Activated CD8-positive, alpha-beta T cell treated with anti-CD3 and anti-CD28 coated beads, Interleukin-2, amount 10 ng/mL, durations not matched to agents 7 days and 5 days (primary cell): ENCODE data around the gene EML1. TPM values are rescaled to one million over a fixed set of nuclear protein-coding genes. Genes with fewer than 3 reads are reported as not detected.
A peak's percentile ranks its signal among the peaks of the same experiment; 100 is the strongest.

Experiments
- ATAC-seq: fragments of 150-1000 bp; cut with Tn5 transposase; one replicate; pipeline ENCODE4 v1.10.0; 2021; ENCODE audit warnings: moderate library complexity
- CTCF ChIA-PET: fragments of 350-600 bp; sonication (Branson Sonifier 250); formaldehyde crosslinking; loops from one replicate; lab custom pipeline; 2021; ENCODE audit warnings: antibody characterized with exemption; lab: Charles Lee
- POLR2A ChIA-PET: fragments of 350-600 bp; sonication (Branson Sonifier 250); formaldehyde crosslinking; loops from one replicate; lab custom pipeline; 2021; ENCODE audit warnings: antibody characterized with exemption; lab: Charles Lee
- DNase-seq: peaks from one replicate; pipeline ENCODE4 v3.0.0-alpha.2; 2020
- H3K27ac Mint-ChIP-seq: one replicate; pipeline ENCODE4 v1.8.0; 2021; ENCODE audit warnings: mild to moderate bottlenecking, mixed read lengths
- H3K27me3 Mint-ChIP-seq: one replicate; pipeline ENCODE4 v1.8.0; 2021; ENCODE audit warnings: low read depth, mixed read lengths
- H3K36me3 Mint-ChIP-seq: one replicate; pipeline ENCODE4 v1.8.0; 2021; ENCODE audit warnings: low read depth, mixed read lengths
- H3K4me1 Mint-ChIP-seq: one replicate; pipeline ENCODE4 v1.8.0; 2021; ENCODE audit warnings: low read depth, mixed read lengths
- H3K4me3 Mint-ChIP-seq: one replicate; pipeline ENCODE4 v1.8.0; 2021; ENCODE audit warnings: mild to moderate bottlenecking, mixed read lengths
- H3K9me3 Mint-ChIP-seq: one replicate; pipeline ENCODE4 v1.8.0; 2022; ENCODE audit warnings: mixed read lengths; ENCODE audit not compliant: insufficient read depth
- total RNA-seq, 2 experiments: library from RNA; stranded (reverse); gene quantifications; one replicate each; pipeline ENCODE4 v1.2.3, GENCODE V29; 2021

Gene EML1
- total RNA-seq, 2 experiments from 2014 or later: not detected

DNA sequence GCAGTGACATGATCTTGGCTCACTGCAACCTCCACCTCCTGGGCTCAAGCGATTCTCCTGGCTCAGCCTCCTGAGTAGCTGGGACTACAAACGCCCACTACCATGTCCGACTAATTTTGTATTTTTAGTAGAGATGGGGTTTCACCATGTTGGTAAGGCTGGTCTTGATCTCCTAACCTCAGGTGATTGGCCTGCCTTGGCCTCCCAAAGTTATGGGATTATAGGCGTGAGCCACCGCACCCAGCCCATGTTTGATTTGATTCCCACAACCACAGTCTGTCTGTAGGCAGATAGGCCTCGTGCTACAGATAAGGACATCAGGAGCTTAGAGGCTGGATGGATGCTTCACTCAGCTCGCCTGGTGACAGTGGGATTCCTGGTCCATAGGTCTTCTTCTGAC is 23.0 kb downstream of the EML1 start:
- peaks cover 8% of the 10 kb centered on the region for H3K4me1 Mint-ChIP-seq
- DNase-seq (no peak), ATAC-seq (no peak)
- H3K36me3 Mint-ChIP-seq: no peaks in the 10 kb centered on the region
- peaks cover 30% of the 10 kb centered on the region for H3K27me3 Mint-ChIP-seq
- no peak overlapping the region for H3K4me3 Mint-ChIP-seq
- H3K9me3 Mint-ChIP-seq: no peaks in the 10 kb centered on the region
- ChIA-PET POLR2A (no interaction called here), CTCF (no interaction called here)
- no peak overlapping the region for H3K27ac Mint-ChIP-seq

- Mint-ChIP-seq H3K9me3 (no peaks in the 10 kb centered on the region), H3K27ac (no peak overlapping the region), H3K27me3 (peaks cover 34% of the 10 kb centered on the region), H3K36me3 (no peaks in the 10 kb centered on the region), H3K4me1 (peaks cover 11% of the 10 kb centered on the region), H3K4me3 (no peak overlapping the region)
- DNase-seq (no peak), ATAC-seq (no peak)
- ChIA-PET POLR2A (no interaction called here), CTCF (no interaction called here)
Measured at GRCh38 chr14:99816642-99817041, 23.4 kb downstream of the EML1 start.

GRCh38 chr14:99817331-99817730 is 24.1 kb downstream of the EML1 start:
- no peak overlapping the region for H3K4me3 Mint-ChIP-seq
- no peaks in the 10 kb centered on the region for H3K36me3 Mint-ChIP-seq
- peaks cover 38% of the 10 kb centered on the region for H3K27me3 Mint-ChIP-seq
- H3K9me3 Mint-ChIP-seq: no peaks in the 10 kb centered on the region
- DNase-seq (no peak), ATAC-seq (no peak)
- ChIA-PET POLR2A (no interaction called here), CTCF (no interaction called here)
- H3K27ac Mint-ChIP-seq: no peak overlapping the region
- peaks cover 15% of the 10 kb centered on the region for H3K4me1 Mint-ChIP-seq

DNA sequence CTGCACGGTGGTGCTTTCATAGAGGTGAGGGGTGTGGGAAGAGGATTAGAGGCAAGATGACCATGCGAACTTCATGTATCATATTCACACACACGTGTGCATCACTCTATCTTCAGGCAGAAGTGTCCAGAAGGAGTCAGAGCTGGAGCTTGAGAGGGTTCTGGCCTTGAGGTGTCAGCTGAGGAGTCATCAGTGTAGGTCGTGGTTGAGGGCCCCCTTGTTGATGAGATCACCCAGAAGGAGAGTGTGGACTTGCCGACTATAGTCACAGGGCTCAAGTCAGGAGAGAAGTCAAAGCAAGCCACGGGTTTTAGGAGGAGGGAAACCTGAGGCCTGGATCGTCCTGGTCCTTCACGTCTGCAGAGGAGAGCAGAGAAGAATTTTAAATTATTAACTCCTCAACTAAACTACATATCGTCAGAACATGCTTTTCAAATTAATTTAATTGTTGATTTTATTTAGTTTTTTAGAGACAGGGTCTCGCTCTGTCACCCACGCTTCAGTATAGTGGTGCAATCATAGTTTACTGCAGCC is 25.4 kb downstream of the EML1 start:
- H3K9me3 Mint-ChIP-seq: no peaks in the 10 kb centered on the region
- no peak overlapping the region for H3K27ac Mint-ChIP-seq
- H3K36me3 Mint-ChIP-seq: no peaks in the 10 kb centered on the region
- DNase-seq (no peak), ATAC-seq (no peak)
- CTCF ChIA-PET: no interaction called here
- peaks cover 15% of the 10 kb centered on the region for H3K4me1 Mint-ChIP-seq
- H3K4me3 Mint-ChIP-seq: no peak overlapping the region
- H3K27me3 Mint-ChIP-seq: peaks cover 43% of the 10 kb centered on the region
- POLR2A ChIA-PET: no interaction called here

DNA sequence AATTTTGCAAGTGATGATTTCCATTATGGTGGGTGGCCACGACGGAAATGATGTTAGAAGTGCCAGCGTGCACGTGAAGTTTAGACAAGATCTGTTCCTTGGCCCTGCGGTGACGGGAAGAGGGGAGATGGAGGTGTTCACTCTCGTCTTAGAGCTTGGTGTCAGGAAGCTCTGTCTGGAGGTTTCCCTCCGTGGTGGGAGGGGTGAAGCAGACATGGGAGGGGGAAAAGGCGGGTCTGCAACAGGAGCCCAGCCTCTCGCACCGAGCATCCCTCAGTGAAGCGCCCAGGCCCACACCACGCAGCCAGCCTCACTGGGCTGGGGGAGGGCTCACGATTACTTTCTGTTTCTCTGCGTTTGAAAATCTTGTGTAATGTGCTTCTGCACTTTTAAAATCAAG is 26.3 kb downstream of the EML1 start:
- ATAC-seq (no peak), DNase-seq (peak; percentile 21)
- no peak overlapping the region for H3K27ac Mint-ChIP-seq
- peaks cover 15% of the 10 kb centered on the region for H3K4me1 Mint-ChIP-seq
- no peaks in the 10 kb centered on the region for H3K9me3 Mint-ChIP-seq
- no peaks in the 10 kb centered on the region for H3K36me3 Mint-ChIP-seq
- ChIA-PET POLR2A (no interaction called here), CTCF (no interaction called here)
- H3K4me3 Mint-ChIP-seq: no peak overlapping the region
- H3K27me3 Mint-ChIP-seq: peaks cover 39% of the 10 kb centered on the region

DNA sequence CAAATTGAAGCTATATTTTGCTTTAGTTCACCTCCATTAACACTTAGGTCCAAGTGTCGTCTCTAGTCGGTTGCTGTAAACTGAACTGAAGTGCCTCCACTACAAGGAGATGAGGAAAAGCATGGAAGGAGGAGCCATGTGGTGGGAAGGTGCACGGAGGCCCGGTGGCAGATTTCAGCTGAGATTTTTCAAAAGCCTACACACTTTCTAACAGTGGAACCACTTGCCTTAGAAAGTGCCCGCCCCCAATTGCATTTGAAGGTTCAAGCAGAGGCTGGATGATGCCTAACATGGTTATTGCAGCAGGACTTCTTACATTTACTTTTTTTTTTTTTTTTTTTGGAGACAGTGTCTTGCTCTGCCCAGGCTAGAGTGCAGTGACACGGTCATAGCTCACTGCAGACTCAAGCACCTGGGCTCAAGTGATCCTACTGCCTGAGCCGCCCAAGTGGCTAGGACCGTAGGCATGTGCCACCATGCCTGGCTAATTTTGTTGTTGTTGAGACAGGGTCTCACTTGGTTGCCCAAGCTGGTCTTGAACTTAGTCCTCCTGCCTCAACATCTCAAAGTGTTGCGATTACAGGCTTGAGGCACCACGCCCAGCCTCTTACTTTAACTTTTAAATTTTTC is 27.6 kb downstream of the EML1 start:
- H3K4me1 Mint-ChIP-seq: peaks cover 15% of the 10 kb centered on the region

GRCh38 chr14:99821519-99822508 is 28.6 kb downstream of the EML1 start:
- no peaks in the 10 kb centered on the region for H3K9me3 Mint-ChIP-seq
- ChIA-PET POLR2A (no interaction called here), CTCF (no interaction called here)
- no peak overlapping the region for H3K27ac Mint-ChIP-seq
- H3K4me1 Mint-ChIP-seq: peaks cover 15% of the 10 kb centered on the region
- peak; percentile 47 for ATAC-seq
- H3K36me3 Mint-ChIP-seq: no peaks in the 10 kb centered on the region
- H3K27me3 Mint-ChIP-seq: peaks cover 38% of the 10 kb centered on the region
- DNase-seq: peak; percentile 27
- H3K4me3 Mint-ChIP-seq: no peak overlapping the region

More for the DNA sequence above, 27.6 kb downstream of the EML1 start:
- no peak for DNase-seq
- H3K27me3 Mint-ChIP-seq: peaks cover 38% of the 10 kb centered on the region
- H3K36me3 Mint-ChIP-seq: no peaks in the 10 kb centered on the region
- no peak for ATAC-seq
- no peak overlapping the region for H3K4me3 Mint-ChIP-seq
- ChIA-PET CTCF (no interaction called here), POLR2A (no interaction called here)
- H3K27ac Mint-ChIP-seq: no peak overlapping the region
- no peaks in the 10 kb centered on the region for H3K9me3 Mint-ChIP-seq

DNA sequence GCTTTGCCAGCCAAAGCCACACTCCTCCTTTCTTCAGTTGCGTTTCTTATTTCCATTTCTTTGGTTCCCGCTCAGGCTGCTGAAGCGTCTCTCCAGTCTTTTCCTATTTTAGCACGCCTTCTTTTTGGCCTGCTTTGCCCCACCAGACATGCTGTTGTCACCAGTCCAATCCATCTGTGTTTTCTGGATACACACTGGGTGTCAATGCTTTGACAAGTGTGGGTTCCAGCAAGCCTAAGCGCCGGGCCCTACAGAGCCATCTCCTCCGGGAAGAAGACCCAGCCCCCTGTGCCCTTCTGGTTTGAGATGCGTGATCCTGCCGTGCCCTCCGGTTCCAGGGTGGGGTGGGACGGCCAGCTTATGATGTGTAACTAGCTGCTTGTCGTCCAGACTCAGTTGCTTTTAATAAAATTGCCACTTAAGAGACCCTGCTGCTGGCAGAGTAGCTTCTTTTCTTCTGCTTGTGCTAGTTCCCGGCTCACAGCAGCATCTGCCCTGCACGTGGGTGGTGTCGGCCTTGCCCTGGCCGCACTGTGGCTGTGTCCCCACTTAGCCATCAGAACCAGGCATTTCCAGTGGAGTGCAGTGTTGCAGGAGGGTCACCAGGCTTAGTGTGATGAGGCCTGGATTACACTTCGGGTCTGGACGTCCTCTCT is 29.7 kb downstream of the EML1 start:
- ChIA-PET CTCF (no interaction called here), POLR2A (interaction anchor here (0.6 kb wide), 1 partner anchor 8 kb away, joined by 3 read pairs; no protein-coding TSS in a partner anchor)
- H3K27me3 Mint-ChIP-seq: peaks cover 38% of the 10 kb centered on the region
- DNase-seq (no peak), ATAC-seq (no peak)
- no peaks in the 10 kb centered on the region for H3K9me3 Mint-ChIP-seq
- no peaks in the 10 kb centered on the region for H3K36me3 Mint-ChIP-seq
- H3K27ac Mint-ChIP-seq: no peak overlapping the region
- peaks cover 15% of the 10 kb centered on the region for H3K4me1 Mint-ChIP-seq
- no peak overlapping the region for H3K4me3 Mint-ChIP-seq

DNA sequence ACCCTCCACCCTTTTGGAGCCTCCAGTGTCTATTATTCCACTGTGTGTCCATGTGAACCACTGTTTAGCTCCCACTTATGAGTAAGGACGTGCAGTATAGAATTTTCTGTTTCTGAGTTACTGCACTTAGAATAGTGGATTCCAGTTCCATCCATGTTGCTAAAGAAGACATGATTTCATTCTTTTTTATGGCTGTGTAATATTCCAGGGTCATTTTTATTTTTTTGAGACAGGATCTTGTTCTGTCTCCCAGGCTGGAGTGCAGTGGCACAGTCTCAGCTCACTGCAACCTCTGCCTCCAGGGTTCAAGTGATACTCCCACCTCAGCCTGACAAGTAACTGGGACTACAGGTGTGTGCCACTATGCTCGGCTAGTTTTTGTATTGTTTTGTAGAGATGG is 31.6 kb downstream of the EML1 start:
- DNase-seq (no peak), ATAC-seq (no peak)
- no peak overlapping the region for H3K4me3 Mint-ChIP-seq
- H3K9me3 Mint-ChIP-seq: no peaks in the 10 kb centered on the region
- peaks cover 29% of the 10 kb centered on the region for H3K27me3 Mint-ChIP-seq
- H3K4me1 Mint-ChIP-seq: peaks cover 7% of the 10 kb centered on the region
- H3K36me3 Mint-ChIP-seq: no peaks in the 10 kb centered on the region
- POLR2A ChIA-PET: no interaction called here
- CTCF ChIA-PET: no interaction called here
- no peak overlapping the region for H3K27ac Mint-ChIP-seq

GRCh38 chr14:99829450-99829849 is 36.2 kb downstream of the EML1 start:
- Mint-ChIP-seq H3K27me3 (peaks cover 34% of the 10 kb centered on the region), H3K9me3 (no peaks in the 10 kb centered on the region), H3K4me1 (no peaks in the 10 kb centered on the region), H3K4me3 (no peak overlapping the region), H3K36me3 (no peaks in the 10 kb centered on the region), H3K27ac (no peak overlapping the region)
- no peak for ATAC-seq
- ChIA-PET POLR2A (no interaction called here), CTCF (no interaction called here)
- no peak for DNase-seq

DNA sequence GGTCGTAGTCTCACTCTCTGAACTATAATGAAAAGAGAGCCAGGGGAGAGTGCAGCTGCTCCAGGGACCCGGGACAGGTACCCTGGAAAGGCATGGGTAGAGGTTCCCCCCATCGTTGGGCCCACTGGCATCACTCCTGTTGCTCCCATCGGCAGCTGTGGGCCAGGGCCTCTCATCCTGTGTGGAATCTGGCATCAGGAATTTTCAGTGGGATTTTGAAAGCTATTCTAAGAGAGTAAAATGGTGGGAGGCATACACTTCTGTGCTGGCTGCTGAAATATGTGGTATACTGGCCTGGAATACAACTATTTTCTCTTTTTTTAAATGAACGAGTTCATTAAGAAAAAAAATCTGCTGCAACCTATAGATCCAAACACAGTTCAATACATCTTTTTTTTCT is 38.1 kb downstream of the EML1 start:
- DNase-seq: no peak
- H3K4me1 Mint-ChIP-seq: no peaks in the 10 kb centered on the region
- no peaks in the 10 kb centered on the region for H3K36me3 Mint-ChIP-seq
- no peak overlapping the region for H3K27ac Mint-ChIP-seq
- H3K4me3 Mint-ChIP-seq: no peak overlapping the region
- ChIA-PET POLR2A (no interaction called here), CTCF (no interaction called here)
- no peak for ATAC-seq
- H3K27me3 Mint-ChIP-seq: peaks cover 43% of the 10 kb centered on the region
- no peaks in the 10 kb centered on the region for H3K9me3 Mint-ChIP-seq
